Measurements from ENCODE around the gene CACNA1C.

DNA sequence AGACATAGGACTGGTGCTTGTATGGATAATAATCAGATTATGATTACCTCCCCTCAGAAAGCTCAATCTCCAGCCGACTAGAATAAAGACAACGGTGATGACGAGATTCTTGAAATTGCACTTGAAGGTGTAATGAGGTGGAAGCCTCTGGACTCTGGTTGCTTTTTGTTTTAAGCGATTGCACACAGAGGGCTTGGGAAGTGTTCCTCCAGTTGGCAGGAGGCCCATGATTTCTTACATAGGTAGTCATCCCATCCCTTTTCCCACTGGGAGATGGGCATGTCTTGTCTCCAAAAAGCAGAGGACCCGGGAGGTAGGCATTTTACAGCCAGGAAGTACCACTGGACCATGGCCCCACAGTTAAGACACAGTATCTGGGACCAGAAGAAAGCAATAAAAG, 576.3 kb downstream of the CACNA1C start:
- TF ChIP-seq CTCF (conservative IDR thresholded peaks at IDR 0.05 in 1 of 2, IDR thresholded peaks at IDR 0.05 in 1 of 2; ENCODE audit: extremely low read depth in 1 of 2, insufficient read depth in 1 of 2, low read depth in 1 of 2, low read length in 2 of 2) (no peak), EZH2 (IDR thresholded peaks at IDR 0.05; ENCODE audit: borderline replicate concordance, low read length) (no peak)
